K562 (cell line): ENCODE measurements around the gene BTG2. TPM values are rescaled to one million over a fixed set of nuclear protein-coding genes. Genes with fewer than 3 reads are reported as not detected.

Experiments
- ATAC-seq: fragments of 200-7000 bp; cut with Tn5 transposase; 3 replicates; pipeline ENCODE4 v1.9.1; 2020; ENCODE audit warnings: moderate library complexity
- BruUV-seq: library from RNA; stranded (reverse); fragments of 400-500 nt; replicated peaks from 2 replicates; lab custom pipeline; 2021; lab: Mats Ljungman, UMichigan
- CTCF ChIA-PET: fragments of 300-600 bp; formaldehyde crosslinking; extraction: SDS; loops from one replicate; lab custom pipeline; 2021; ENCODE audit warnings: low intra/inter-chr PET ratio; lab: Yijun Ruan, JAX
- POLR2A ChIA-PET: fragments of 300-600, 350-650 bp; sonication (Branson Sonifier 250); formaldehyde crosslinking; extraction: SDS; loops from one replicate; lab custom pipeline; 2021; ENCODE audit warnings: antibody characterized with exemption, inconsistent platforms; lab: Yijun Ruan, JAX
- DNase-seq, 4 experiments: peaks; one replicate each; pipeline versions ENCODE4 v3.0.0 to v3.0.0-alpha.2; 2011 to 2018; ENCODE audit warnings: low spot score in 3 of 4, mixed read lengths in 3 of 4; ENCODE audit errors: extremely low read depth in 1 of 4
- FAIRE-seq: peaks from 2 replicates; lab custom pipeline; 2011; peaks lifted over from hg19 to GRCh38; lab: Jason Lieb, UNC
- H2AFZ ChIP-seq: 2 replicates; pipeline ENCODE4 v1.6.0; 2011; ENCODE audit warnings: low read depth, low read length, control low read depth, inconsistent platforms
- H3K27ac ChIP-seq: fragments of 200-600 bp; 3 replicates; pipeline ENCODE4 v1.8.0; 2011; ENCODE audit warnings: low read depth, mild to moderate bottlenecking, control low read depth, inconsistent platforms, low read length, moderate library complexity, mixed read lengths; ENCODE audit errors: extremely low read depth
- H3K27me3 ChIP-seq, 2 experiments: fragments of 300-600 bp in 1 of 2; 2 replicates in 1 of 2; 3 replicates in 1 of 2; pipeline versions ENCODE4 v1.6.0 to v1.8.0; 2011; ENCODE audit warnings: inconsistent platforms in 2 of 2, low read length in 2 of 2, mild to moderate bottlenecking in 1 of 2, mixed read lengths in 1 of 2, moderate library complexity in 1 of 2; ENCODE audit not compliant: control insufficient read depth in 2 of 2, insufficient read depth in 2 of 2
- H3K36me3 ChIP-seq: fragments of 300-600 bp; 3 replicates; pipeline ENCODE4 v1.8.0; 2011; ENCODE audit warnings: mild to moderate bottlenecking, low read length, inconsistent platforms; ENCODE audit not compliant: control insufficient read depth, insufficient read depth
- H3K4me1 ChIP-seq, 2 experiments: fragments of 200-600 bp in 1 of 2; replicated peaks in 1 of 2; 2 replicates in 1 of 2; 3 replicates in 1 of 2; pipeline versions ENCODE4 v1.5.1 to v1.8.0; 2011; ENCODE audit warnings: inconsistent platforms in 2 of 2, low read length in 2 of 2, mild to moderate bottlenecking in 1 of 2, mixed read lengths in 1 of 2, moderate library complexity in 1 of 2; ENCODE audit not compliant: control insufficient read depth in 2 of 2, insufficient read depth in 2 of 2
- H3K4me2 ChIP-seq: 2 replicates; pipeline ENCODE4 v1.6.1; 2011; ENCODE audit warnings: low read length, control low read depth, inconsistent platforms, mixed read lengths; ENCODE audit not compliant: insufficient read depth
- H3K4me3 ChIP-seq: fragments of 200-600 bp; sonication (generic), shearing (Covaris generic); 2 replicates; pipeline ENCODE4 v1.5.1; 2016; ENCODE audit warnings: control low read depth, inconsistent platforms
- H3K79me2 ChIP-seq: fragments of 200-600 bp; 3 replicates; pipeline ENCODE4 v1.8.0; 2011; ENCODE audit warnings: low read length, inconsistent platforms; ENCODE audit not compliant: control insufficient read depth, insufficient read depth
- H3K9ac ChIP-seq, 2 experiments: 2 replicates each; pipeline versions ENCODE4 v1.6.0 to v1.6.1; 2011; ENCODE audit warnings: low read depth in 2 of 2, low read length in 2 of 2, control low read depth in 1 of 2, inconsistent platforms in 1 of 2, mild to moderate bottlenecking in 1 of 2, mixed read lengths in 1 of 2; ENCODE audit not compliant: insufficient read depth in 1 of 2
- H3K9me1 ChIP-seq: one replicate; pipeline ENCODE4 v1.6.0; 2011; ENCODE audit warnings: inconsistent platforms, mild to moderate bottlenecking, low read length, moderate library complexity; ENCODE audit not compliant: control insufficient read depth, insufficient read depth
- H3K9me3 ChIP-seq: replicated peaks from 2 replicates; pipeline ENCODE4 v1.5.1; 2011; ENCODE audit warnings: low read depth, low read length, inconsistent platforms; ENCODE audit not compliant: control insufficient read depth, insufficient read depth
- H4K20me1 ChIP-seq: replicated peaks from 2 replicates; pipeline ENCODE4 v1.6.1; 2011; ENCODE audit warnings: low read length, inconsistent platforms, mixed read lengths; ENCODE audit not compliant: control insufficient read depth, insufficient read depth
- CREB3 ChIP-seq: fragments of 450-650 bp; conservative IDR thresholded peaks from 2 replicates; pipeline ENCODE4 v1.6.1; 2016; ENCODE audit warnings: missing genetic modification characterization, low read depth, mild to moderate bottlenecking, missing compliant biosample characterization, moderate library complexity
- DIDO1 ChIP-seq: fragments of 450-650 bp; IDR thresholded peaks from 2 replicates; pipeline ENCODE4 v1.6.1; 2016; ENCODE audit warnings: low read depth, missing biosample characterization, missing genetic modification characterization
- ETV6 ChIP-seq, 3 experiments: fragments of 150-350 bp in 1 of 3; sonication (generic) in 1 of 3; formaldehyde crosslinking in 1 of 3; IDR thresholded peaks; 2 replicates each; pipeline versions ENCODE4 v1.6.1 to v1.8.0; 2014 to 2022; ENCODE audit warnings: borderline replicate concordance in 2 of 3, low read depth in 2 of 3, antibody characterized with exemption in 1 of 3, low read length in 1 of 3, mild to moderate bottlenecking in 1 of 3, missing genetic modification reagents in 1 of 3
- FOXP1 ChIP-seq: sonication (generic); formaldehyde crosslinking; IDR thresholded peaks from 2 replicates; pipeline ENCODE4 v1.8.0; 2022; ENCODE audit warnings: mild to moderate bottlenecking, missing genetic modification reagents
- GABPA ChIP-seq: fragments of 200-800 bp; sonication (Bioruptor generic); conservative IDR thresholded peaks from 2 replicates; pipeline ENCODE4 v1.6.1; 2016; ENCODE audit warnings: low read depth, missing genetic modification characterization, missing compliant biosample characterization
- GATA2 ChIP-seq: sonication (generic); formaldehyde crosslinking; IDR thresholded peaks from 2 replicates; pipeline ENCODE4 v1.4.0; 2020; ENCODE audit warnings: mild to moderate bottlenecking, missing genetic modification reagents
- HMG20B ChIP-seq: fragments of 250-450 bp; sonication (Bioruptor Pico); IDR thresholded peaks from 2 replicates; pipeline ENCODE4 v1.5.0; 2021; ENCODE audit warnings: mild to moderate bottlenecking
- KAT2B ChIP-seq: IDR thresholded peaks from one replicate; pipeline ENCODE4 v1.6.1; 2012; ENCODE audit warnings: low read depth, mild to moderate bottlenecking, control low read depth, inconsistent platforms, low read length, moderate library complexity
- MAZ ChIP-seq, 2 experiments: fragments of 450-650 bp in 1 of 2; sonication (generic) in 1 of 2; formaldehyde crosslinking; IDR thresholded peaks in 1 of 2; conservative IDR thresholded peaks in 1 of 2; 2 replicates each; pipeline versions ENCODE4 v1.4.0 to v1.5.0; 2020; ENCODE audit warnings: mild to moderate bottlenecking in 1 of 2, missing genetic modification reagents in 1 of 2
- MBD2 ChIP-seq: sonication (generic); IDR thresholded peaks from 2 replicates; pipeline ENCODE4 v1.6.1; 2016; ENCODE audit warnings: low read depth, borderline replicate concordance
- MCM2 ChIP-seq: fragments of 450-650 bp; IDR thresholded peaks from 2 replicates; pipeline ENCODE4 v1.6.1; 2017; ENCODE audit warnings: low read depth, mild to moderate bottlenecking
- RNF219 ChIP-seq: fragments of 250-450 bp; sonication (Bioruptor Pico); IDR thresholded peaks from 2 replicates; pipeline ENCODE4 v1.5.0; 2022; ENCODE audit warnings: mild to moderate bottlenecking
- STAT5A ChIP-seq: IDR thresholded peaks from 2 replicates; pipeline ENCODE4 v1.6.1; 2012; ENCODE audit warnings: low read length, inconsistent platforms, borderline replicate concordance
- TFAP4 ChIP-seq: sonication (generic); formaldehyde crosslinking; IDR thresholded peaks from 2 replicates; pipeline ENCODE4 v1.8.0; 2022; ENCODE audit warnings: missing genetic modification reagents, mild to moderate bottlenecking, moderate library complexity, borderline replicate concordance
- TRIM24 ChIP-seq, 2 experiments: fragments of 450-650 bp; IDR thresholded peaks; 2 replicates each; pipeline ENCODE4 v1.6.1; 2016
- ZSCAN29 ChIP-seq: fragments of 450-650 bp; IDR thresholded peaks from 2 replicates; pipeline ENCODE4 v1.6.1; 2017
- WGBS: fragments of 100-300 bp; shearing (Covaris generic); methylation state at CpG from one replicate; pipeline ENCODE4 v1.1.6; 2016; ENCODE audit warnings: low coverage, mixed read lengths; ENCODE audit not compliant: insufficient coverage; ENCODE audit errors: missing lambda C conversion rate; 5-methylcytosine and 5-hydroxymethylcytosine counted together
- in situ Hi-C: fragments of 300-500 bp; cut with MboI; formaldehyde crosslinking; loops from 4 replicates; pipeline ENCODE4 v1.15.0; 2018; ENCODE audit warnings: inconsistent platforms, mixed read lengths
- intact Hi-C: fragments of 100-400 bp; cut with micrococcal nuclease; formaldehyde crosslinking; loops from 2 replicates; pipeline ENCODE4 v1.14.2; 2022
- polyA plus RNA-seq, 8 experiments: library from polyadenylated mRNA; depleted of rRNA in 4 of 8; stranded (reverse) in 5 of 8; unstranded in 3 of 8; fragments of >200 nt; fragmentation: Nextera tagmentation in 2 of 8; fragmentation: Illumina TruSeq in 1 of 8; extraction: Ambion mirVana in 2 of 8; extraction: Trizol in 1 of 8; gene quantifications; 2 replicates each; pipeline versions ENCODE4 v1.2.1 to v1.2.3, GENCODE V29; 2011 to 2014; ENCODE audit warnings: inconsistent platforms in 1 of 8, missing spikeins in 1 of 8
- total RNA-seq, 7 experiments: library from RNA; depleted of rRNA in 6 of 7; stranded (reverse); fragments of >200 nt in 6 of 7; fragmentation: Illumina TruSeq in 2 of 7; extraction: Trizol in 2 of 7; gene quantifications; 2 replicates each; pipeline versions ENCODE4 v1.2.1 to v1.2.3, GENCODE V29; 2011 to 2021; ENCODE audit warnings: low replicate concordance in 1 of 7

BTG2 gene
- total and polyA plus RNA-seq, 9 of the 15 experiments (the other 6 are each of a cell fraction or from before 2014, with no cell fraction given), result 2.3 to 41.9 (median 8.7) TPM

- BruUV-seq, result no TSS peak
- peaks cover 38 to 53% of the 10 kb centered on the region in 2 experiments for H3K4me1 ChIP-seq
- TF ChIP-seq MCM2 (no peak), RNF219 (CRISPR knock-in tag) (no peak), MAZ (CRISPR knock-in tag; conservative IDR thresholded peaks at IDR 0.05 in 1 of 2, IDR thresholded peaks at IDR 0.05 in 1 of 2) (peak in 1 of 2 experiments; percentile 58; a peak in 2 of 4 replicates), DIDO1 (tag) (no peak), CREB3 (0 out of 2 replicates have a peak, but pooled peaks have one; percentile 43), TRIM24 (IDR thresholded peaks at IDR 0.05) (0 out of 4 replicates have a peak, but pooled peaks of 1 of the 2 experiments have one; percentile 14), FOXP1 (CRISPR knock-in tag) (peak; percentile 12; the same call in 1 of the 2 replicates), KAT2B (no peak), ZSCAN29 (no peak), MBD2 (0 out of 2 replicates have a peak, but pooled peaks have one; percentile 38), GATA2 (CRISPR knock-in tag) (peak; percentile 64; the same call in 1 of the 2 replicates), ETV6 (IDR thresholded peaks at IDR 0.05; ENCODE audit: borderline replicate concordance in 1 of 2, low read depth in 2 of 2, low read length in 1 of 2) (peak; percentile 72 to 97; a peak in 3 of 4 replicates), ETV6 (CRISPR knock-in tag; IDR thresholded peaks at IDR 0.05; ENCODE audit: borderline replicate concordance) (no peak), STAT5A (0 out of 2 replicates have a peak, but pooled peaks have one; percentile 26), GABPA (tag) (peak; percentile 22; the same call in 1 of the 2 replicates), HMG20B (CRISPR knock-in tag) (0 out of 2 replicates have a peak, but pooled peaks have one; percentile 86), TFAP4 (CRISPR knock-in tag) (peak; percentile 98)
These were observed 15.9 kb upstream of the BTG2 start for GRCh38 chr1:203289281-203289981.

More at GRCh38 chr1:203289281-203289981, 15.9 kb upstream of the BTG2 start:
- H3K4me3 ChIP-seq, result no peak overlapping the region
- ATAC-seq, result peak; percentile 88
- POLR2A ChIA-PET, result interaction anchor here (0.6 to 6.6 kb wide), 9 partner anchors 8 to 873 kb away, joined by 3 to 84 read pairs (median 3); partner anchors contain the start of gene BTG2
- H3K9ac ChIP-seq, result peak overlapping the region; percentile 55 to 70; a peak in 3 of 4 replicates
- peak overlapping the region; percentile 43; the same call in 1 of the 2 replicates for H3K4me2 ChIP-seq
- in situ Hi-C loops, result no loop called here
- H2AFZ ChIP-seq, result peak overlapping the region; percentile 56
- peak overlapping the region; percentile 50; the same call in 2 of the 3 replicates for H3K27ac ChIP-seq
- H3K27me3 ChIP-seq, result no peaks in the 10 kb centered on the region
- no peaks in the 10 kb centered on the region for H3K9me1 ChIP-seq
- WGBS, result 18% methylated on average over 12 of the region's 12 CpGs
- CTCF ChIA-PET, result interaction anchor here (0.5 kb wide), 1 partner anchor 1217 kb away, joined by 3 read pairs; no protein-coding TSS in a partner anchor
- peak; percentile 67 to 89 (median 77) for DNase-seq
- H3K36me3 ChIP-seq, result no peaks in the 10 kb centered on the region
- H3K79me2 ChIP-seq, result no peaks in the 10 kb centered on the region
- H3K9me3 ChIP-seq, result no peaks in the 10 kb centered on the region
- intact Hi-C loops, result no loop called here
- H4K20me1 ChIP-seq, result no peaks in the 10 kb centered on the region
- peak; percentile 96 for FAIRE-seq
